Fibroblast of lung (primary cell): ENCODE data around the gene CRHR1.

Experiments used
- CTCF ChIP-seq, 2 donors: IDR thresholded peaks in 1 of 2; conservative IDR thresholded peaks in 1 of 2; 1 replicate in 1 of 2; 2 replicates in 1 of 2; pipeline ENCODE4 v1.5.1; 2011 to 2012; ENCODE audit warnings: low read length in 2 of 2, control low read depth in 1 of 2, inconsistent platforms in 1 of 2, low read depth in 1 of 2, mild to moderate bottlenecking in 1 of 2
- EZH2 ChIP-seq: IDR thresholded peaks from 2 replicates; pipeline ENCODE4 v1.5.1; 2012; ENCODE audit warnings: low read length, control low read depth, mild to moderate bottlenecking; ENCODE audit errors: missing control alignments

GRCh38 chr17:45861165-45861564 lies 77.0 kb downstream of the CRHR1 start:
- no peak for TF ChIP-seq CTCF (conservative IDR thresholded peaks at IDR 0.05 in 1 of 2, IDR thresholded peaks at IDR 0.05 in 1 of 2; ENCODE audit: low read depth in 1 of 2, low read length in 2 of 2)
- TF ChIP-seq EZH2 = no peak
